ENCODE results near the gene RAB6B.

Gene RAB6B

DNA sequence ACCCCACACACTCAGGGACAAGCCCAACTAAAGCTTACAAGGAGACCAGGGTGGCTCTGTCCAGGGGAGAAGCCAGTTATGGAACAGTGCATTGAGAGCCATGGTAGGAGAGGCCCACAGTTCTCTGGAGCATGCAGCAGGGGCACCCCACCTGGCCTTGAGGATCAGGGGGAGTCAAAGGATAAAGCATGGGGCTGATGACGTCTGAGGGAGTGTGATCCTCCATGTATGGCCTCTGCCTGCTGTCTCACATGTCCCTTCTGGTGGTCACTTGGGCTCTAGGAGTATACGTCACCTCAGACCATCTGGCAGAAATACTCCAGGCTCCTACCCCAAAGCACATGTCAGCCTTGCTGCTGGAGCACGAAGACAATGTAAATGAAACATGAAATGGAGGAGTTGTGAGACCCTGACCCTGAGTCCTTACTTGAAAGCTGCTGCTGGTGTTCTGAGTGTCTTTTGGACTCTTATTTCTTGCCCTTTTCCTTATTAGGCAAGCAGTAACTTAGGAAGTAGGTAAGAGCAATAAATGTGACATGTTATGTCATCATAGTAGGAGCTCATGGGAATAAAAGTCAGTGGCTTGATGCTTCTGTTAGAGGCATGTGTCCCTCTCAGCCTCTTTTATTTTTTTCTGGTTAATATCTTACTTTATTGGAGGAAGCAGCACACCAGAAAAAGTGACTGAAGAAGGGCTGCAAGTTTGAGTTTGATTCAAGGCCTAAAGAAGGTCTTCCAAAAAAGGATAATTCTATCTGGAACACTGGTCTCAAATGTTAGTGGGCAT is 74.6 kb downstream of the RAB6B start:
- POLR2A ChIA-PET, result no interaction called here
- CTCF ChIA-PET, result interaction anchor here (0.7 to 5.8 kb wide), 3 partner anchors 73 to 391 kb away, joined by 4 to 45 read pairs (median 12); no protein-coding TSS in a partner anchor
- no peaks in the 10 kb centered on the region for H3K9me3 ChIP-seq (ENCODE audit: control insufficient read depth, insufficient read depth, low read depth, low read length)
- no peaks in the 10 kb centered on the region for H3K4me1 ChIP-seq (ENCODE audit: control insufficient read depth, insufficient read depth, low read length)
- H3K27ac ChIP-seq (ENCODE audit: extremely low read depth, low read depth, low read length), result no peak overlapping the region
- H3K4me3 ChIP-seq (ENCODE audit: low read depth, low read length), result no peak overlapping the region
- TF ChIP-seq ZNF548 (tag by site-specific recombination; IDR thresholded peaks at IDR 0.05) (no peak), ZNF529 (tag by site-specific recombination; IDR thresholded peaks at IDR 0.05; ENCODE audit: insufficient replicate concordance) (no peak), ZNF26 (tag by site-specific recombination; IDR thresholded peaks at IDR 0.05) (no peak), ZNF510 (tag by site-specific recombination; IDR thresholded peaks at IDR 0.05; ENCODE audit: insufficient replicate concordance) (no peak), ZNF561 (tag by site-specific recombination; IDR thresholded peaks at IDR 0.05; ENCODE audit: borderline replicate concordance) (no peak), ZNF2 (tag by site-specific recombination; IDR thresholded peaks at IDR 0.05) (no peak), MEIS1 (CRISPR knock-in tag; IDR thresholded peaks at IDR 0.05; ENCODE audit: borderline replicate concordance) (no peak), ZNF423 (tag by site-specific recombination; IDR thresholded peaks at IDR 0.05) (no peak), ZNF600 (tag by site-specific recombination; IDR thresholded peaks at IDR 0.05) (no peak), SALL2 (tag by site-specific recombination; IDR thresholded peaks at IDR 0.05; ENCODE audit: borderline replicate concordance) (no peak), HOXC10 (CRISPR knock-in tag; IDR thresholded peaks at IDR 0.05) (no peak), WT1 (tag by site-specific recombination; IDR thresholded peaks at IDR 0.05) (no peak), ZNF404 (tag by site-specific recombination; IDR thresholded peaks at IDR 0.05) (no peak)
- TF ChIP-seq, protein P1, sequence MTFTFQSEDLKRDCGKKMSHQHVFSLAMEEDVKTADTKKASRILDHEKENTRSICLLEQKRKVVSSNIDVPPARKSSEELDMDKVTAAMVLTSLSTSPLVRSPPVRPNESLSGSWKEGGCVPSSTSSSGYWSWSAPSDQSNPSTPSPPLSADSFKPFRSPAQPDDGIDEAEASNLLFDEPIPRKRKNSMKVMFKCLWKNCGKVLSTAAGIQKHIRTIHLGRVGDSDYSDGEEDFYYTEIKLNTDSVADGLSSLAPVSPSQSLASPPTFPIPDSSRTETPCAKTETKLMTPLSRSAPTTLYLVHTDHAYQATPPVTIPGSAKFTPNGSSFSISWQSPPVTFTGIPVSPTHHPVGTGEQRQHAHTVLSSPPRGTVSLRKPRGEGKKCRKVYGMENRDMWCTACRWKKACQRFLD (tag by site-specific recombination; IDR thresholded peaks at IDR 0.05), result no peak
- peaks cover 13 to 89% of the 10 kb centered on the region in 2 experiments; a peak in 2 of 3 replicates for H3K36me3 ChIP-seq (ENCODE audit: control insufficient read depth in 2 of 2, insufficient read depth in 1 of 2, low read length in 2 of 2)

GRCh38 chr3:133820129-133820528 is 75.6 kb downstream of the RAB6B start:
- Histone ChIP-seq H3K27ac (ENCODE audit: extremely low read depth, low read depth, low read length) (no peak overlapping the region), H3K4me1 (ENCODE audit: control insufficient read depth, insufficient read depth, low read length) (no peaks in the 10 kb centered on the region), H3K9me3 (ENCODE audit: control insufficient read depth, insufficient read depth, low read depth, low read length) (no peaks in the 10 kb centered on the region), H3K4me3 (ENCODE audit: low read depth, low read length) (no peak overlapping the region), H3K36me3 (ENCODE audit: control insufficient read depth in 2 of 2, insufficient read depth in 1 of 2, low read length in 2 of 2) (peaks cover 13 to 89% of the 10 kb centered on the region in 2 experiments; a peak in 2 of 3 replicates)
- ChIA-PET POLR2A (no interaction called here), CTCF (interaction anchor here (0.7 to 5.8 kb wide), 6 partner anchors 23 to 392 kb away, joined by 3 to 45 read pairs (median 4); no protein-coding TSS in a partner anchor)
- TF ChIP-seq GLIS1 (tag by site-specific recombination; IDR thresholded peaks at IDR 0.05) (no peak), GFI1B (tag by site-specific recombination; IDR thresholded peaks at IDR 0.05) (no peak), ZBTB21 (tag by site-specific recombination; IDR thresholded peaks at IDR 0.05) (no peak), YY1 (tag by site-specific recombination; IDR thresholded peaks at IDR 0.05) (no peak), ZNF211 (tag by site-specific recombination; IDR thresholded peaks at IDR 0.05; ENCODE audit: low read depth) (no peak), OSR2 (tag by site-specific recombination; IDR thresholded peaks at IDR 0.05) (no peak), ZNF560 (tag by site-specific recombination; IDR thresholded peaks at IDR 0.05; ENCODE audit: borderline replicate concordance) (no peak), EGR2 (tag by site-specific recombination; IDR thresholded peaks at IDR 0.05; ENCODE audit: low read depth) (no peak), ZNF585B (tag by site-specific recombination; IDR thresholded peaks at IDR 0.05) (no peak)
- TF ChIP-seq, protein P2, sequence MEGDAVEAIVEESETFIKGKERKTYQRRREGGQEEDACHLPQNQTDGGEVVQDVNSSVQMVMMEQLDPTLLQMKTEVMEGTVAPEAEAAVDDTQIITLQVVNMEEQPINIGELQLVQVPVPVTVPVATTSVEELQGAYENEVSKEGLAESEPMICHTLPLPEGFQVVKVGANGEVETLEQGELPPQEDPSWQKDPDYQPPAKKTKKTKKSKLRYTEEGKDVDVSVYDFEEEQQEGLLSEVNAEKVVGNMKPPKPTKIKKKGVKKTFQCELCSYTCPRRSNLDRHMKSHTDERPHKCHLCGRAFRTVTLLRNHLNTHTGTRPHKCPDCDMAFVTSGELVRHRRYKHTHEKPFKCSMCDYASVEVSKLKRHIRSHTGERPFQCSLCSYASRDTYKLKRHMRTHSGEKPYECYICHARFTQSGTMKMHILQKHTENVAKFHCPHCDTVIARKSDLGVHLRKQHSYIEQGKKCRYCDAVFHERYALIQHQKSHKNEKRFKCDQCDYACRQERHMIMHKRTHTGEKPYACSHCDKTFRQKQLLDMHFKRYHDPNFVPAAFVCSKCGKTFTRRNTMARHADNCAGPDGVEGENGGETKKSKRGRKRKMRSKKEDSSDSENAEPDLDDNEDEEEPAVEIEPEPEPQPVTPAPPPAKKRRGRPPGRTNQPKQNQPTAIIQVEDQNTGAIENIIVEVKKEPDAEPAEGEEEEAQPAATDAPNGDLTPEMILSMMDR (tag by site-specific recombination; IDR thresholded peaks at IDR 0.05), result no peak
- TF ChIP-seq, protein P3, sequence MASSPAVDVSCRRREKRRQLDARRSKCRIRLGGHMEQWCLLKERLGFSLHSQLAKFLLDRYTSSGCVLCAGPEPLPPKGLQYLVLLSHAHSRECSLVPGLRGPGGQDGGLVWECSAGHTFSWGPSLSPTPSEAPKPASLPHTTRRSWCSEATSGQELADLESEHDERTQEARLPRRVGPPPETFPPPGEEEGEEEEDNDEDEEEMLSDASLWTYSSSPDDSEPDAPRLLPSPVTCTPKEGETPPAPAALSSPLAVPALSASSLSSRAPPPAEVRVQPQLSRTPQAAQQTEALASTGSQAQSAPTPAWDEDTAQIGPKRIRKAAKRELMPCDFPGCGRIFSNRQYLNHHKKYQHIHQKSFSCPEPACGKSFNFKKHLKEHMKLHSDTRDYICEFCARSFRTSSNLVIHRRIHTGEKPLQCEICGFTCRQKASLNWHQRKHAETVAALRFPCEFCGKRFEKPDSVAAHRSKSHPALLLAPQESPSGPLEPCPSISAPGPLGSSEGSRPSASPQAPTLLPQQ (tag by site-specific recombination; IDR thresholded peaks at IDR 0.05), result no peak

Measured in HEK293 (cell line).